Upper lobe of left lung (tissue), 6 donors: ENCODE measurements around the gene RASAL2. TPM values are rescaled to one million over a fixed set of nuclear protein-coding genes. Genes with fewer than 3 reads are reported as not detected.

Experiments
- ATAC-seq, 2 donors: fragments of 200-7000 bp; cut with Tn5 transposase; one replicate each; pipeline ENCODE4 v1.9.1; 2022; ENCODE audit warnings: mild to moderate bottlenecking in 2 of 2, moderate library complexity in 2 of 2; ENCODE audit not compliant: low FRiP score in 2 of 2
- DNase-seq, 2 donors: peaks; one replicate each; pipeline ENCODE4 v3.0.0-alpha.2; 2019 to 2020
- H3K27ac ChIP-seq, 4 donors: fragments of 200-600 bp; sonication (generic); one replicate each; pipeline ENCODE4 v1.5.1; 2016 to 2019
- H3K27me3 ChIP-seq, 4 donors: fragments of 200-600 bp; sonication (generic); one replicate each; pipeline ENCODE4 v1.5.1; 2017 to 2019
- H3K36me3 ChIP-seq, 4 donors: fragments of 200-600 bp; sonication (generic); one replicate each; pipeline ENCODE4 v1.5.1; 2016 to 2019
- H3K4me1 ChIP-seq, 4 donors: fragments of 200-600 bp; sonication (generic); one replicate each; pipeline ENCODE4 v1.5.1; 2018 to 2019
- H3K4me3 ChIP-seq, 4 donors: fragments of 200-600 bp; sonication (generic); one replicate each; pipeline ENCODE4 v1.5.1; 2017 to 2019; ENCODE audit warnings: mild to moderate bottlenecking in 2 of 4, moderate library complexity in 1 of 4
- H3K9me3 ChIP-seq, 4 donors: fragments of 200-600 bp; sonication (generic); one replicate each; pipeline ENCODE4 v1.5.1; 2018 to 2019
- CTCF ChIP-seq, 6 experiments: fragments of 450-650 bp in 4 of 6; fragments of 200-600 bp in 2 of 6; sonication (generic) in 2 of 6; IDR thresholded peaks; one replicate each; pipeline ENCODE4 v1.5.1; 2016 to 2019; ENCODE audit warnings: antibody characterized with exemption in 6 of 6
- EP300 ChIP-seq, 4 donors: sonication (generic); formaldehyde crosslinking; IDR thresholded peaks; one replicate each; pipeline ENCODE4 v1.5.1; 2017; ENCODE audit warnings: antibody characterized with exemption in 4 of 4, control low read depth in 2 of 4
- POLR2A ChIP-seq, 4 donors: fragments of 450-650 bp; IDR thresholded peaks; one replicate each; pipeline ENCODE4 v1.5.1; 2016 to 2017; ENCODE audit warnings: antibody characterized with exemption in 4 of 4, mild to moderate bottlenecking in 2 of 4
- POLR2AphosphoS5 ChIP-seq, 2 donors: sonication (generic); formaldehyde crosslinking; IDR thresholded peaks; one replicate each; pipeline ENCODE4 v1.5.1; 2017; ENCODE audit warnings: antibody characterized with exemption in 2 of 2
- WGBS, 2 donors: methylation state at CpG; one replicate each; pipeline ENCODE4 v1.1.5; 2017 to 2018; 5-methylcytosine and 5-hydroxymethylcytosine counted together
- total RNA-seq, 6 donors: library from RNA; depleted of rRNA in 4 of 6; stranded (reverse); fragments of >200 nt in 4 of 6; gene quantifications; one replicate each; pipeline versions ENCODE4 v1.1.0 to v1.2.1, GENCODE V29; 2016 to 2021
- donor health status: DM: no; HTN: no; CAD: no; lungs with moderate emphysema.
- donor health status: DM: no; HTN: yes; CAD: no; lungs with severe emphysema.

The RASAL2 gene
- total RNA-seq, 6 donors from 2014 or later = 24.7 to 59.0 (median 41.6) TPM

GRCh38 chr1:178484698-178485225, 390.9 kb downstream of the RASAL2 start:
- WGBS, 2 donors = 45 to 62% methylated on average over 3 of the region's 3 CpGs
- no peak for ATAC-seq
- TF ChIP-seq CTCF (IDR thresholded peaks at IDR 0.05) = no peak
- no peak for TF ChIP-seq POLR2AphosphoS5 (IDR thresholded peaks at IDR 0.05)
- TF ChIP-seq POLR2A (IDR thresholded peaks at IDR 0.05) = no peak
- no peak for TF ChIP-seq EP300 (IDR thresholded peaks at IDR 0.05)

GRCh38 chr1:178485541-178485981, 391.7 kb downstream of the RASAL2 start:
- Histone ChIP-seq H3K4me1 (peaks cover 0 to 15% (median 4%) of the 10 kb centered on the region in 4 donors), H3K27ac (no peak overlapping the region), H3K4me3 (no peak overlapping the region), H3K9me3 (no peaks in the 10 kb centered on the region), H3K36me3 (no peaks in the 10 kb centered on the region), H3K27me3 (no peaks in the 10 kb centered on the region)
- WGBS, 2 donors = 30 to 40% methylated on average over 3 of the region's 3 CpGs
- ATAC-seq (no peak), DNase-seq (no peak)
- TF ChIP-seq CTCF (IDR thresholded peaks at IDR 0.05) (no peak), POLR2A (IDR thresholded peaks at IDR 0.05) (no peak), POLR2AphosphoS5 (IDR thresholded peaks at IDR 0.05) (no peak), EP300 (IDR thresholded peaks at IDR 0.05) (no peak)

More at GRCh38 chr1:178484698-178485225, 390.9 kb downstream of the RASAL2 start:
- no peak for DNase-seq
- no peak overlapping the region for H3K4me3 ChIP-seq
- peaks cover 0 to 5% (median 0%) of the 10 kb centered on the region in 4 donors for H3K36me3 ChIP-seq
- H3K27ac ChIP-seq = no peak overlapping the region
- H3K4me1 ChIP-seq = peaks cover 0 to 15% (median 4%) of the 10 kb centered on the region in 4 donors
- no peaks in the 10 kb centered on the region for H3K27me3 ChIP-seq
- H3K9me3 ChIP-seq = no peaks in the 10 kb centered on the region

- Histone ChIP-seq H3K4me1 (peaks cover 0 to 15% (median 4%) of the 10 kb centered on the region in 4 donors), H3K4me3 (peak overlapping the region in 3 of 4 donors; percentile 25 to 43 (median 38)), H3K36me3 (no peaks in the 10 kb centered on the region), H3K27ac (no peak overlapping the region), H3K27me3 (no peaks in the 10 kb centered on the region), H3K9me3 (no peaks in the 10 kb centered on the region)
- 42 to 59% methylated on average over 20 to 39 of the region's 54 CpGs for WGBS, 2 donors
- DNase-seq (peak in 1 of 2 donors; percentile 88), ATAC-seq (peak in 1 of 2 donors; percentile 59)
- no peak for TF ChIP-seq POLR2AphosphoS5 (IDR thresholded peaks at IDR 0.05)
Measured at GRCh38 chr1:178486100-178487069, 392.5 kb downstream of the RASAL2 start.

- ATAC-seq (peak in 1 of 2 donors; percentile 39), DNase-seq (no peak)
- no peak overlapping the region for H3K27ac ChIP-seq
- TF ChIP-seq POLR2AphosphoS5 (IDR thresholded peaks at IDR 0.05) (no peak), CTCF (IDR thresholded peaks at IDR 0.05) (no peak), EP300 (IDR thresholded peaks at IDR 0.05) (no peak), POLR2A (IDR thresholded peaks at IDR 0.05) (no peak)
- H3K9me3 ChIP-seq = no peaks in the 10 kb centered on the region
- no peaks in the 10 kb centered on the region for H3K27me3 ChIP-seq
- peak overlapping the region in 3 of 4 donors; percentile 25 to 43 (median 38) for H3K4me3 ChIP-seq
- H3K4me1 ChIP-seq = peaks cover 0 to 15% (median 4%) of the 10 kb centered on the region in 4 donors
- no peaks in the 10 kb centered on the region for H3K36me3 ChIP-seq
- 55 to 66% methylated on average over 16 to 20 of the region's 20 CpGs for WGBS, 2 donors
Measured at GRCh38 chr1:178487070-178487615, 393.2 kb downstream of the RASAL2 start.

- H3K9me3 ChIP-seq = no peaks in the 10 kb centered on the region
- peaks cover 0 to 15% (median 4%) of the 10 kb centered on the region in 4 donors for H3K4me1 ChIP-seq
- 89 to 100% methylated on average over 4 of the region's 4 CpGs for WGBS, 2 donors
- no peak overlapping the region for H3K27ac ChIP-seq
- no peak overlapping the region for H3K4me3 ChIP-seq
- ATAC-seq (no peak), DNase-seq (no peak)
- no peaks in the 10 kb centered on the region for H3K27me3 ChIP-seq
- TF ChIP-seq EP300 (IDR thresholded peaks at IDR 0.05) = no peak
- H3K36me3 ChIP-seq = no peaks in the 10 kb centered on the region
Measured at GRCh38 chr1:178488393-178488792, 394.5 kb downstream of the RASAL2 start.
